GM23248 (cell line): ENCODE measurements around the gene EMILIN2. TPM values are rescaled to one million over a fixed set of nuclear protein-coding genes. Genes with fewer than 3 reads are reported as not detected.
"Not testable (repeated sequence)": the region's sequence is repeated elsewhere in the genome, so short reads cannot be mapped to it uniquely, and the experiment has no call there.

Experiments used
- DNase-seq: peaks from one replicate; pipeline ENCODE4 v3.0.0-alpha.2; 2015
- H2AFZ ChIP-seq: fragments of 200-600 bp; sonication (generic); 2 replicates; pipeline ENCODE4 v1.6.1; 2016; ENCODE audit warnings: antibody characterized with exemption
- H3F3A ChIP-seq: fragments of 200-600 bp; sonication (generic); 2 replicates; pipeline ENCODE4 v1.6.1; 2016; ENCODE audit warnings: mild to moderate bottlenecking, antibody characterized with exemption, mixed run types; ENCODE audit not compliant: insufficient read depth
- H3K27ac ChIP-seq: fragments of 200-600 bp; sonication (generic); 2 replicates; pipeline ENCODE4 v1.5.1; 2016; ENCODE audit warnings: mild to moderate bottlenecking
- H3K27me3 ChIP-seq: fragments of 200-600 bp; sonication (generic); replicated peaks from 2 replicates; pipeline ENCODE4 v1.6.1; 2016; ENCODE audit warnings: mild to moderate bottlenecking; ENCODE audit not compliant: insufficient read depth
- H3K36me3 ChIP-seq: fragments of 200-600 bp; sonication (generic); 2 replicates; pipeline ENCODE4 v1.6.1; 2016; ENCODE audit warnings: low read depth, mild to moderate bottlenecking
- H3K4me1 ChIP-seq: fragments of 200-600 bp; sonication (generic); 2 replicates; pipeline ENCODE4 v1.6.1; 2016; ENCODE audit warnings: mild to moderate bottlenecking; ENCODE audit not compliant: insufficient read depth
- H3K4me2 ChIP-seq: fragments of 200-600 bp; sonication (generic); one replicate; pipeline ENCODE4 v1.6.1; 2016; ENCODE audit warnings: mild to moderate bottlenecking; ENCODE audit not compliant: unreplicated experiment
- H3K4me3 ChIP-seq: fragments of 200-600 bp; sonication (generic); 2 replicates; pipeline ENCODE4 v1.5.1; 2016; ENCODE audit warnings: mild to moderate bottlenecking
- H3K79me2 ChIP-seq: fragments of 200-600 bp; sonication (generic); 2 replicates; pipeline ENCODE4 v1.6.1; 2016; ENCODE audit warnings: mild to moderate bottlenecking; ENCODE audit not compliant: insufficient read depth
- H3K9ac ChIP-seq: fragments of 200-600 bp; sonication (generic); 2 replicates; pipeline ENCODE4 v1.6.1; 2016; ENCODE audit warnings: mild to moderate bottlenecking
- H3K9me2 ChIP-seq: fragments of 200-600 bp; sonication (generic); 2 replicates; pipeline ENCODE4 v1.6.1; 2016; ENCODE audit warnings: mixed run types, mild to moderate bottlenecking, moderate library complexity; ENCODE audit not compliant: insufficient read depth
- H3K9me3 ChIP-seq: fragments of 200-600 bp; sonication (generic); one replicate; pipeline ENCODE4 v1.6.1; 2017; ENCODE audit warnings: low read depth
- H4K20me1 ChIP-seq: fragments of 200-600 bp; sonication (generic); 2 replicates; pipeline ENCODE4 v1.6.0; 2016; ENCODE audit not compliant: insufficient read depth
- EZH2 ChIP-seq: fragments of 200-600 bp; sonication (generic); IDR thresholded peaks from 2 replicates; pipeline ENCODE4 v1.6.1; 2018; ENCODE audit warnings: antibody characterized with exemption, mild to moderate bottlenecking; ENCODE audit not compliant: insufficient read depth, poor library complexity, severe bottlenecking
- EZH2phosphoT487 ChIP-seq: fragments of 200-600 bp; sonication (generic); IDR thresholded peaks from 2 replicates; pipeline ENCODE4 v1.6.1; 2018; ENCODE audit warnings: antibody characterized with exemption, moderate library complexity, mild to moderate bottlenecking, low read depth; ENCODE audit not compliant: insufficient read depth
- WGBS, 2 experiments: methylation state at CpG; one replicate each; pipeline ENCODE4 v1.1.6; 2015 to 2017; ENCODE audit warnings: low lambda C conversion rate in 2 of 2, low coverage in 1 of 2; ENCODE audit errors: missing lambda C conversion rate in 2 of 2; 5-methylcytosine and 5-hydroxymethylcytosine counted together
- in situ Hi-C: fragments of 300-500 bp; cut with MboI; formaldehyde crosslinking; loops from 2 replicates; pipeline ENCODE4 v1.15.0; 2020
- polyA plus RNA-seq: library from polyadenylated mRNA; unstranded; fragments of >200 nt; fragmentation: Nextera tagmentation; extraction: Ambion mirVana; gene quantifications from 2 replicates; pipeline ENCODE4 v1.2.1, GENCODE V29; 2016
- total RNA-seq: library from RNA; depleted of rRNA; stranded (reverse); fragments of >200 nt; shearing (Covaris generic); gene quantifications from 2 replicates; pipeline ENCODE4 v1.2.3, GENCODE V29; 2014

The EMILIN2 gene
- total and polyA plus RNA-seq, 2 experiments from 2014 or later = 9.0 to 23.9 TPM

DNA sequence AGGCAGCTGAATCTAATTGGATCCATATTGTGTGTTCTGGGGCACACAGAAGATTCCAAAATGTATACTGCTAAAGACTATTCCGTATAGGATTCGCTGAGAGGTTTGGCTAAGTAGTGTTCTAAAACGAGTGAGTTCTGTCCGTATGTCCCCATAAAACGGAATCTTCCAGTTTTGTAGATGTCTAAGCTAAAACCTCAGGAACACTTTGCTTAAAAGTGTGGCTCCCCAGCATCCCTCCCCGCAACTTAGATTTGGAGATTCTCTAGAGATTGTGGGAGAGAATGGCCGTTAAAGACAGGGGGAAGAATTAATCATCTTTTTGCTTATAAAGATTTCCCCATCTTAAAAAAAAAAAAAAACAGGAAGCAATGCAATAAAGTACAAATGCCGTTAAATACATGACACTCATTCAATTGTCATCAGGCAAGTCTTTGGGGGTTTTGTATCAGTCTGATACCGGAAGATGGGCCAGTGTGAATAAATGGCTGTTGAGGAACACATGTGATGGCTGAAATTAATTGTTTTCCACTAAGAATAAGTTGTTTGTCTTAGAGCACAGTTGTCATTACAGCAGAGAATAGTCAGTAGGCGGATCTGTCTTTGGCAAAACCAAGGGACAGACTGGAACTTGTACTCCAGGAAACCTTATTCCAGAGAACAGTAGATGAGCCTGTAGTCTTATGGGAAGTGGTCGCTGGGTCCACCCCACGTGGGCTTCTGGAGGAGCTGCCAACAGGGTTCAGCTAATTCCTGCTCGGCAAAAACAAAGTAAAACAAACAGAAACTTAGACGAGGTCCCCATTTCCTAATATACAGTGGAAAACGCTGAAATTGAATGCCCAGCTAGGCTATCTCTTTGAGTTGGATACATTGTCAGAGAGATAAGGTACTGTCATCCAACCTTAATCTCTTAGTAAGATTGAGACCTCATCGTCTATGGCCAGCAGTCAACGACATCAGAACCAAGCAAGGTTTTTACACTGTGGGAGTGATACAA lies 1.7 kb downstream of the EMILIN2 start:
- TF ChIP-seq EZH2 (no peak), EZH2phosphoT487 (no peak)
- H3K36me3 ChIP-seq = no peaks in the 10 kb centered on the region
- peaks cover 9% of the 10 kb centered on the region; the same call in 1 of the 2 replicates for H3F3A ChIP-seq
- peak; percentile 41 for DNase-seq
- 9 to 10% methylated on average over 17 of the region's 17 CpGs for WGBS, 2 experiments
- H2AFZ ChIP-seq = peak overlapping the region; percentile 81
- peak overlapping the region; percentile 82 for H3K4me3 ChIP-seq
- H4K20me1 ChIP-seq = no peaks in the 10 kb centered on the region
- H3K4me2 ChIP-seq = peak overlapping the region; percentile 80
- H3K9me2 ChIP-seq = no peaks in the 10 kb centered on the region
- H3K9ac ChIP-seq = peak overlapping the region; percentile 81
- H3K79me2 ChIP-seq = no peaks in the 10 kb centered on the region
- peak overlapping the region; percentile 31 for H3K27ac ChIP-seq
- H3K9me3 ChIP-seq = no peaks in the 10 kb centered on the region
- in situ Hi-C loops = no loop called here
- no peaks in the 10 kb centered on the region for H3K27me3 ChIP-seq
- peaks cover 7% of the 10 kb centered on the region for H3K4me1 ChIP-seq

DNA sequence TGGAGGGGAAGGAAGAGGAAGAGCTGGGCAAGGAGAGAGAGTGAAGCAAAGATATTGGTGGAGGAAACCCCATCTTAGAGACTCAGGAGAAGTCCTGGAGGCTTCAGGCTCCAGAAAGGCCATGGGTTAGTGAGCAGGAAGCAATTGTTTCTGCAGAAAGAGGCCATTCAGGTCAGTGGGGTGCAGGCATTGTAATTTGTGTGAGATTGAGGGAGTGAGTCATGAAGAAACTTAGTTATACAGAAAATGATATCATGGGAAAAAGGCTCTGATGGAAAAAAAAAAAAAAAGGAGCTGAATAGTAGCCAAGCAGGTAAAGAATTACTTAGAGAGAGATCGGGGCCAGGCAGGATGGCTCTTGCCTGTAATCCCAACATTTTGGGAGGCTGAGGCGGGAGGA lies 4.0 kb downstream of the EMILIN2 start:
- Histone ChIP-seq H3K4me3 (no peak overlapping the region), H3K9me2 (no peaks in the 10 kb centered on the region), H3K36me3 (no peaks in the 10 kb centered on the region), H3K27me3 (no peaks in the 10 kb centered on the region), H3K9ac (no peak overlapping the region), H4K20me1 (no peaks in the 10 kb centered on the region), H3F3A (peaks cover 20% of the 10 kb centered on the region; the same call in 1 of the 2 replicates), H2AFZ (no peak overlapping the region), H3K4me2 (no peak overlapping the region), H3K27ac (no peak overlapping the region), H3K9me3 (no peaks in the 10 kb centered on the region), H3K79me2 (no peaks in the 10 kb centered on the region), H3K4me1 (peaks cover 25% of the 10 kb centered on the region)
- peak; percentile 32 for DNase-seq
- in situ Hi-C loops = no loop called here
- 100% methylated on average over 2 of the region's 2 CpGs for WGBS, 2 experiments
- TF ChIP-seq EZH2 (no peak), EZH2phosphoT487 (no peak)

DNA sequence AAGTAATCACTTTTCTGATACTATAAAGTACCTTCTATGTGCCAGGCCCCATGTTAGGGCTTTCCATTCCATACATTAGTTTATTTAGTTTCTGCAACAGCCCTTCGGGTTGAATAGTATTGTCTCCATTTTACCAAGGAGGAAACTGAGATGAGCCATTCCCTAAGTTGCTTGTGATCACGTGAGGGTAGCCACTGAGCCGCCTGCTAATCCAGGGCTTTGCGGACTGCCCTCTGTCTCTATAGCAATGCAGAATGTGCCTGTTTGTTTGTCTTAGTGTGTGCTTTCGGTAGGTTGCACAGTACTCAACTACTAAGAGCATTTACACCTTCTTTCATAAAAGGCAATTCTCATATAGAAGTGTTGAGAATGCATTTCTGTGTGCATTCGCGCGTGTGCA lies 5.0 kb downstream of the EMILIN2 start:
- H4K20me1 ChIP-seq = no peaks in the 10 kb centered on the region
- no peaks in the 10 kb centered on the region for H3K9me2 ChIP-seq
- H3K79me2 ChIP-seq = no peaks in the 10 kb centered on the region
- H3K9ac ChIP-seq = no peak overlapping the region
- TF ChIP-seq EZH2 (no peak), EZH2phosphoT487 (no peak)
- H3K4me3 ChIP-seq = no peak overlapping the region
- H3K4me1 ChIP-seq = peaks cover 35% of the 10 kb centered on the region
- in situ Hi-C loops = no loop called here
- peaks cover 24% of the 10 kb centered on the region for H3F3A ChIP-seq
- no peak overlapping the region for H2AFZ ChIP-seq
- no peaks in the 10 kb centered on the region for H3K27me3 ChIP-seq
- H3K9me3 ChIP-seq = no peaks in the 10 kb centered on the region
- no peak overlapping the region for H3K27ac ChIP-seq
- WGBS, 2 experiments = 91 to 94% methylated on average over 8 of the region's 8 CpGs
- DNase-seq = no peak
- H3K36me3 ChIP-seq = no peaks in the 10 kb centered on the region
- H3K4me2 ChIP-seq = no peak overlapping the region

DNA sequence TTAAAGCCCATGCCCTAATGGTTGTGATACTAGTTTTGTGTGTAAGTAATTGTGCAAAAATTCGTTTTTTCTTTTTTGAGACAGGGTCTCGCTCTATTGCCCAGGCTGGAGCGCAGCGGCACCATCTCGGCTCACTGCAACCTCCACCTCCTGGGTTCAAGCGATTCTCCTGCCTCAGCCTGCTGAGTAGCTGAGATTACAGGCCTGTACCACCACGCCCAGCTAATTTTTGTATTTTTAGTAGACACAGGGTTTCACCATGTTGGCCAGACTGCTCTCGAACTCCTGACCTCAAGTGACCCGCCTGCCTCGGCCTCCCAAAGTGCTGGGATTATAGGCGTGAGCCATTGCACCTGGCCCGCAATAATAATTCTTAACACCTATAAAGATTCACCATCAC lies 5.7 kb downstream of the EMILIN2 start:
- H3K9me2 ChIP-seq, H3K27ac ChIP-seq, H3K4me2 ChIP-seq, H3K27me3 ChIP-seq, H3K9me3 ChIP-seq, H3K9ac ChIP-seq, in situ Hi-C loops, H3K36me3 ChIP-seq, H3K79me2 ChIP-seq, DNase-seq, H4K20me1 ChIP-seq, H2AFZ ChIP-seq, H3K4me3 ChIP-seq: not testable (repeated sequence)
- peaks cover 31% of the 10 kb centered on the region for H3F3A ChIP-seq
- WGBS, 2 experiments = 93 to 94% methylated on average over 12 of the region's 12 CpGs
- peaks cover 40% of the 10 kb centered on the region for H3K4me1 ChIP-seq
